Measurements from ENCODE around the gene PDE6A.

DNA sequence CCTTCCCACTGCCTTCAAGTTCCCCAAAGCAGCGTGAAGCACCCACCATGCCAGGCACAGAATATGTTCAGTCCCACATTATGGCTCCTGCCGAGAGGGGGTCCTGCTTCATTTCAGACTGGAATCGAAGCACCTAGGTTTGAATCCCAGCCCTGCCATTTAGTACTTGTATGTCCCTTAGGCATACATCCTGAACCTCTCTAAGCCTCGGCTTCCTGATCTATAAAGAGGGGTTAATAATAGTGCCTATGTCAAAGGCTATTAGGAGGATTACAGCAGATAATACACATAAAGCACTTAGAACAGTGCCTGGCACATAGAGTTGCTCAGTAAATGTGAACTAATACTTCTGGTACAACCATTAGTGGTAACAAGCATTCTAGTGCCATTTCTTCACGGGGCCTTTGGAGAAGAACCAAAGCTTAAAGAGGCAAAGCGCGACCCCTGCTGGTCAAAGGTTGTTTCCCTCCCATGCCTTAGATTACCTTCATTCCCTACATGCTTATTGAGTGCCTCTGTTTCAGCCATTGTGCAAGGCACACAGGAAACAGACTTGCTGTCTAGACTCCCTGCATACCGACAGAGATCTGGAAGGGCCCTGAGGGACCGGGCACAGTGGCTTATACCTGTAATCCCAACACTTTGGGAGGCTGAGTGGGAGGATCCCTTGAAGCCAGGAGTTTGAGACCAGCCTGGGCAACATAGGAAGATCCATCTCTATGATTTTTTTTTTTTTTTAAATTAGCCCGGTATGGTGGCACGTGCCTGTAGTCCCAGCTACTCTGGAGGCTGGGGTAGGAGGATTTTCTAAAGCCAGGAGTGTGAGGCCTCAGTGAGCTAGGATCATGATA, 116.2 kb downstream of the PDE6A start:
- TF ChIP-seq POLR2A (IDR thresholded peaks at IDR 0.05): no peak
- TF ChIP-seq, protein P1, sequence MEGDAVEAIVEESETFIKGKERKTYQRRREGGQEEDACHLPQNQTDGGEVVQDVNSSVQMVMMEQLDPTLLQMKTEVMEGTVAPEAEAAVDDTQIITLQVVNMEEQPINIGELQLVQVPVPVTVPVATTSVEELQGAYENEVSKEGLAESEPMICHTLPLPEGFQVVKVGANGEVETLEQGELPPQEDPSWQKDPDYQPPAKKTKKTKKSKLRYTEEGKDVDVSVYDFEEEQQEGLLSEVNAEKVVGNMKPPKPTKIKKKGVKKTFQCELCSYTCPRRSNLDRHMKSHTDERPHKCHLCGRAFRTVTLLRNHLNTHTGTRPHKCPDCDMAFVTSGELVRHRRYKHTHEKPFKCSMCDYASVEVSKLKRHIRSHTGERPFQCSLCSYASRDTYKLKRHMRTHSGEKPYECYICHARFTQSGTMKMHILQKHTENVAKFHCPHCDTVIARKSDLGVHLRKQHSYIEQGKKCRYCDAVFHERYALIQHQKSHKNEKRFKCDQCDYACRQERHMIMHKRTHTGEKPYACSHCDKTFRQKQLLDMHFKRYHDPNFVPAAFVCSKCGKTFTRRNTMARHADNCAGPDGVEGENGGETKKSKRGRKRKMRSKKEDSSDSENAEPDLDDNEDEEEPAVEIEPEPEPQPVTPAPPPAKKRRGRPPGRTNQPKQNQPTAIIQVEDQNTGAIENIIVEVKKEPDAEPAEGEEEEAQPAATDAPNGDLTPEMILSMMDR (IDR thresholded peaks at IDR 0.05): peak; percentile 76 to 88 (median 80)
- TF ChIP-seq POLR2AphosphoS5 (IDR thresholded peaks at IDR 0.05; ENCODE audit: insufficient read depth in 1 of 2, low read depth in 1 of 2): peak in 1 of 2 donors; percentile 83
